ENCODE data around the gene ALDH3B2. TPM values are rescaled to one million over a fixed set of nuclear protein-coding genes. Genes with fewer than 3 reads are reported as not detected.

The ALDH3B2 gene
- total RNA-seq, 1 experiment from 2014 or later: not detected

DNA sequence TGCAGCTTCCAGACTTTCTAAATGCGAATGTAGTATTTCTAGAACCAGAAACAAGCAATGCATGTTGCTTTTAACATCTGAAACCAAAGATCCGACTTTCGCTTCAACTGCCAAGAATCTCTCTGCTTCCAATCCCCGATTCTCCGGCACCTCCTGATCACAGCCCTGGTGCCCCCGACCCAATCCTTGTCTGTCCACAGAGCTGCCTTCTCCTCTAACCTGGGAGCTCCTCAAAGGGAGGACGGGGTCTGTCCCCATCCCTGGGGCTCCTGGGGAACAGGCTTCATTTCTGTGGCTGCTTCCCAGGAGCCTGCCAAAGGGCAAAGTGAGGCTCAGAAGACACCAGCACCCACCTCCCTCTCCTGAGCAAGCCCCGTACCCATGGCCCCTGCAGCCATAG lies 521 bp downstream of the ALDH3B2 start:
- Histone ChIP-seq H3K4me3 (replicated peaks in 1 of 2; ENCODE audit: low read depth in 1 of 2, low read length in 2 of 2) (no peak overlapping the region), H2AFZ (ENCODE audit: low read depth, low read length, poor library complexity, severe bottlenecking) (no peak overlapping the region), H3K36me3 (ENCODE audit: control insufficient read depth in 1 of 2, insufficient read depth in 2 of 2, low read length in 2 of 2) (no peaks in the 10 kb centered on the region), H3K27me3 (ENCODE audit: insufficient read depth, low read length) (no peaks in the 10 kb centered on the region), H4K20me1 (ENCODE audit: insufficient read depth) (no peaks in the 10 kb centered on the region), H3K79me2 (ENCODE audit: insufficient read depth, low read length) (no peaks in the 10 kb centered on the region), H3K9ac (ENCODE audit: low read length) (no peak overlapping the region), H3K9me2 (ENCODE audit: insufficient read depth) (no peaks in the 10 kb centered on the region), H3K9me3 (ENCODE audit: control insufficient read depth in 1 of 2, insufficient read depth in 1 of 2, low read depth in 1 of 2, low read length in 2 of 2) (no peaks in the 10 kb centered on the region; a peak in 1 of 4 replicates), H3K4me1 (ENCODE audit: control insufficient read depth in 1 of 2, insufficient read depth in 2 of 2, low read length in 2 of 2) (peaks cover 8 to 16% of the 10 kb centered on the region in 2 experiments; a peak in 3 of 4 replicates), H3K27ac (ENCODE audit: low read depth, low read length) (no peak overlapping the region), H3K4me2 (ENCODE audit: low read length) (no peak overlapping the region)
- ChIA-PET POLR2A (no interaction called here), RAD21 (ENCODE audit: low non-redundant PET in 1 of 2, low total read pairs in 2 of 2, uncharacterized antibody in 2 of 2, unreplicated experiment in 2 of 2) (no interaction called here), CTCF (no interaction called here)
- TF ChIP-seq SIN3A (IDR thresholded peaks at IDR 0.05; ENCODE audit: low read depth): no peak
- no peak for TF ChIP-seq SP1 (IDR thresholded peaks at IDR 0.05; ENCODE audit: low read depth)
- TF ChIP-seq YY1 (IDR thresholded peaks at IDR 0.05; ENCODE audit: extremely low read depth, insufficient replicate concordance, low read depth, low read length): no peak
- no peak for TF ChIP-seq CEBPB (IDR thresholded peaks at IDR 0.05; ENCODE audit: low read depth)
- TF ChIP-seq CBX3 (IDR thresholded peaks at IDR 0.05; ENCODE audit: low read depth): no peak
- TF ChIP-seq EZH2 (IDR thresholded peaks at IDR 0.05): no peak
- no peak for TF ChIP-seq ELF1 (IDR thresholded peaks at IDR 0.05; ENCODE audit: borderline replicate concordance, low read depth)
- no peak for TF ChIP-seq TCF7L2 (IDR thresholded peaks at IDR 0.05; ENCODE audit: borderline replicate concordance, extremely low read depth, insufficient read depth, insufficient read length)
- no peak for TF ChIP-seq POLR2AphosphoS5 (IDR thresholded peaks at IDR 0.05; ENCODE audit: low read depth, low read length)
- no peak for TF ChIP-seq POLR2A (IDR thresholded peaks at IDR 0.05; ENCODE audit: borderline replicate concordance, extremely low read depth, insufficient read depth, insufficient read length)
- TF ChIP-seq ZFX (IDR thresholded peaks at IDR 0.05): no peak
- TF ChIP-seq EZH2phosphoT487 (IDR thresholded peaks at IDR 0.05; ENCODE audit: borderline replicate concordance): no peak
- no peak for DNase-seq (ENCODE audit: low read depth, low spot score)
- BruUV-seq (replicated peaks): no TSS peak
- no peak for ATAC-seq
- intact Hi-C loops (cut with micrococcal nuclease): no loop called here

DNA sequence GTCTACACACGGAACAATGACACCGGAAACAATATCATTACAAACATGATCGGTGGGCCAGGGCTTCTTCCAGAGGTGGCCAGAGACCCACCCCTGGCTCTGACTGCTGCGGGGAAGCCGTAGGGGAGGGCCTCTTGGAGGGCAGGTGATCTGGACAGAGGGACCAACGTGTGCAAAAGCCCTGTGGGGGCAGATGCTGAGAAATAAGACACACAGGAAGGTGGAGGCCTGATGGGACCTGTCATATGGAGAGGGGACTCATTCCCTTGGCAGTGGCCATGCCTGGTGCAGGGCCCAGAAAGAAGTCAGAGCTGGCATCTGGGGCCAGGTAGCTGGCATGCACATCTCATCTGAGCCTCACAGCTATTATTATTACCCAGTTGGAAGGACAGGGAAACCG lies 1.1 kb downstream of the ALDH3B2 start:
- ChIA-PET POLR2A (no interaction called here), RAD21 (ENCODE audit: low non-redundant PET in 1 of 2, low total read pairs in 2 of 2, uncharacterized antibody in 2 of 2, unreplicated experiment in 2 of 2) (no interaction called here), CTCF (no interaction called here)
- Histone ChIP-seq H2AFZ (ENCODE audit: low read depth, low read length, poor library complexity, severe bottlenecking) (no peak overlapping the region), H3K36me3 (ENCODE audit: control insufficient read depth in 1 of 2, insufficient read depth in 2 of 2, low read length in 2 of 2) (no peaks in the 10 kb centered on the region), H3K4me3 (replicated peaks in 1 of 2; ENCODE audit: low read depth in 1 of 2, low read length in 2 of 2) (no peak overlapping the region), H3K27me3 (ENCODE audit: insufficient read depth, low read length) (no peaks in the 10 kb centered on the region), H4K20me1 (ENCODE audit: insufficient read depth) (no peaks in the 10 kb centered on the region), H3K4me1 (ENCODE audit: control insufficient read depth in 1 of 2, insufficient read depth in 2 of 2, low read length in 2 of 2) (peaks cover 8 to 16% of the 10 kb centered on the region in 2 experiments; a peak in 3 of 4 replicates), H3K9me3 (ENCODE audit: control insufficient read depth in 1 of 2, insufficient read depth in 1 of 2, low read depth in 1 of 2, low read length in 2 of 2) (no peaks in the 10 kb centered on the region; a peak in 1 of 4 replicates), H3K27ac (ENCODE audit: low read depth, low read length) (no peak overlapping the region), H3K9me2 (ENCODE audit: insufficient read depth) (no peaks in the 10 kb centered on the region), H3K4me2 (ENCODE audit: low read length) (no peak overlapping the region), H3K79me2 (ENCODE audit: insufficient read depth, low read length) (no peaks in the 10 kb centered on the region), H3K9ac (ENCODE audit: low read length) (no peak overlapping the region)
- TF ChIP-seq POLR2A (IDR thresholded peaks at IDR 0.05; ENCODE audit: borderline replicate concordance, extremely low read depth, insufficient read depth, insufficient read length): no peak
- TF ChIP-seq SIN3A (IDR thresholded peaks at IDR 0.05; ENCODE audit: low read depth): no peak
- no peak for TF ChIP-seq SRF (IDR thresholded peaks at IDR 0.05; ENCODE audit: low read depth)
- TF ChIP-seq CBX3 (IDR thresholded peaks at IDR 0.05; ENCODE audit: low read depth): no peak
- no peak for TF ChIP-seq RAD21 (IDR thresholded peaks at IDR 0.05; ENCODE audit: low read depth)
- no peak for TF ChIP-seq MAX (IDR thresholded peaks at IDR 0.05)
- TF ChIP-seq SP1 (IDR thresholded peaks at IDR 0.05; ENCODE audit: low read depth): no peak
- no peak for TF ChIP-seq ZBTB33 (IDR thresholded peaks at IDR 0.05; ENCODE audit: extremely low read depth, insufficient replicate concordance, low read length)
- TF ChIP-seq, protein P1, sequence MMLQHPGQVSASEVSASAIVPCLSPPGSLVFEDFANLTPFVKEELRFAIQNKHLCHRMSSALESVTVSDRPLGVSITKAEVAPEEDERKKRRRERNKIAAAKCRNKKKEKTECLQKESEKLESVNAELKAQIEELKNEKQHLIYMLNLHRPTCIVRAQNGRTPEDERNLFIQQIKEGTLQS (IDR thresholded peaks at IDR 0.05): no peak
- TF ChIP-seq ZFX (IDR thresholded peaks at IDR 0.05): no peak
- DNase-seq (ENCODE audit: low read depth, low spot score): no peak
- BruUV-seq (replicated peaks): no TSS peak
- intact Hi-C loops (cut with micrococcal nuclease): no loop called here
- ATAC-seq: no peak

Measured in HCT116 (cell line).